NT2/D1 (cell line): Measurements from ENCODE around the gene KLHL40.

Experiments used
- SUZ12 ChIP-seq: IDR thresholded peaks from 2 replicates; pipeline ENCODE4 v1.6.1; 2011; ENCODE audit not compliant: insufficient read length, insufficient read depth; ENCODE audit errors: extremely low read depth
- YY1 ChIP-seq: IDR thresholded peaks from 2 replicates; pipeline ENCODE4 v1.6.1; 2011; ENCODE audit not compliant: insufficient read length, insufficient read depth

DNA sequence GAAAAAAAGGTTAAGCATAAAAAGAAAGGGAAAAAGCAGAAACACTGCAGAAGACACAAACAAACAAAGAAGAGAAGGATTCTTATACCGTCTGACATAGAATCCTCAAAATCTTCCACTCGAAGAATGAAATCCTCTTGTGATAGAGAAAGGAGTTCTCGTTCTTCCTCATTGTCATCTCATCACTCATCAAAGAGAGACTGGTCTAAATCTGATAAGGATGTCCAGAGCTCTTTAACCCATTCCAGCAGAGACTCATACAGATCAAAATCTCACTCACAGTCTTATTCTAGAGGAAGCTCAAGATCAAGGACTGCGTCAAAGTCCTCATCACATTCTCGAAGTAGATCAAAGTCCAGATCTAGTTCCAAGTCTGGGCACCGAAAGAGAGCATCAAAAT is 48.3 kb upstream of the KLHL40 start:
- TF ChIP-seq SUZ12 (no peak), YY1 (no peak)
